ENCODE data around the gene SLC66A2. TPM values are rescaled to one million over a fixed set of nuclear protein-coding genes. Genes with fewer than 3 reads are reported as not detected.

The SLC66A2 gene
- total RNA-seq, 2 experiments from 2014 or later = 44.5 to 44.8 TPM

- peak; percentile 20 to 83 (median 53) for DNase-seq
- TF ChIP-seq, protein P1, sequence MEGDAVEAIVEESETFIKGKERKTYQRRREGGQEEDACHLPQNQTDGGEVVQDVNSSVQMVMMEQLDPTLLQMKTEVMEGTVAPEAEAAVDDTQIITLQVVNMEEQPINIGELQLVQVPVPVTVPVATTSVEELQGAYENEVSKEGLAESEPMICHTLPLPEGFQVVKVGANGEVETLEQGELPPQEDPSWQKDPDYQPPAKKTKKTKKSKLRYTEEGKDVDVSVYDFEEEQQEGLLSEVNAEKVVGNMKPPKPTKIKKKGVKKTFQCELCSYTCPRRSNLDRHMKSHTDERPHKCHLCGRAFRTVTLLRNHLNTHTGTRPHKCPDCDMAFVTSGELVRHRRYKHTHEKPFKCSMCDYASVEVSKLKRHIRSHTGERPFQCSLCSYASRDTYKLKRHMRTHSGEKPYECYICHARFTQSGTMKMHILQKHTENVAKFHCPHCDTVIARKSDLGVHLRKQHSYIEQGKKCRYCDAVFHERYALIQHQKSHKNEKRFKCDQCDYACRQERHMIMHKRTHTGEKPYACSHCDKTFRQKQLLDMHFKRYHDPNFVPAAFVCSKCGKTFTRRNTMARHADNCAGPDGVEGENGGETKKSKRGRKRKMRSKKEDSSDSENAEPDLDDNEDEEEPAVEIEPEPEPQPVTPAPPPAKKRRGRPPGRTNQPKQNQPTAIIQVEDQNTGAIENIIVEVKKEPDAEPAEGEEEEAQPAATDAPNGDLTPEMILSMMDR (IDR thresholded peaks at IDR 0.05) = peak; percentile 57
- Histone ChIP-seq H3K4me1 (ENCODE audit: insufficient read depth, low read length) (peaks cover 36% of the 10 kb centered on the region), H3K27me3 (ENCODE audit: control insufficient read depth in 1 of 2, insufficient read depth in 2 of 2, low read length in 2 of 2) (no peaks in the 10 kb centered on the region), H3K27ac (ENCODE audit: low read depth in 1 of 2, low read length in 2 of 2) (peak overlapping the region; percentile 80 to 89), H3K4me3 (ENCODE audit: low read length) (peak overlapping the region; percentile 82), H3K36me3 (ENCODE audit: insufficient read depth, low read length) (peaks cover 16% of the 10 kb centered on the region), H3K9me3 (ENCODE audit: control insufficient read depth in 1 of 2, insufficient read depth in 1 of 2, low read length in 2 of 2) (no peaks in the 10 kb centered on the region)
- ATAC-seq (ENCODE audit: poor library complexity) = peak; percentile 71
- Mint-ChIP-seq H3K4me3 (peak overlapping the region; percentile 93), H3K36me3 (ENCODE audit: low read depth) (peaks cover 42% of the 10 kb centered on the region), H3K27me3 (no peaks in the 10 kb centered on the region), H3K9me3 (no peaks in the 10 kb centered on the region), H3K4me1 (ENCODE audit: low read depth) (peaks cover 44% of the 10 kb centered on the region), H3K27ac (peak overlapping the region; percentile 89)
- intact Hi-C loops (cut with DNase I, micrococcal nuclease) = loop anchor here (1.0 to 2.0 kb wide), 4 partner anchors 37 to 311 kb away; partner anchors contain the start of genes ADNP2 (in 2 of the 2) and SLC66A2 (in 2 of the 2)
- CTCF ChIA-PET = interaction anchor here (0.5 to 2.3 kb wide), 5 partner anchors 25 to 100 kb away, joined by 3 to 8 read pairs (median 4); partner anchors contain the start of gene SLC66A2
- POLR2A ChIA-PET = interaction anchor here (0.7 to 3.0 kb wide), 11 partner anchors 11 to 309 kb away, joined by 3 to 26 read pairs (median 5); partner anchors contain the start of genes HSBP1L1, RBFA and SLC66A2
Observed at GRCh38 chr18:79988071-79988450, 36.6 kb upstream of the SLC66A2 start.

DNA sequence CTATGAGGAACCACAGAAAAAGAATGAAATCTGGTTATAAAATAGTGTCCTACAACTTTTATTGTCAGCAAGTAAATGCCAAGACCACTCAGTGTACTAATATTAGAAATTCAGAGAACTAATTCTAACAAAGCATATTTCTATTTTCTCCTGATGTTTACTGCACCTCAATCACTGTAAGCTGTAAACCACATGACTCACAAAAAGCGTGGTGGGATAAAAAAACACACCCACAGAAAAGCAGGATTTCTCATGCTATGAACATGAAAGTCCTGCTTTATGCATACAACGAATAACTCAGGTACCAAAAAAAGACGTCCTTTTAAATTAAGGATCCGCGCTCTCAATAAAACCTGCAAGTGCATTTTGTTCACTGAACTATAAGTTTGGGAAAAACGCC, 36.1 kb upstream of the SLC66A2 start:
- Histone ChIP-seq H3K9me3 (ENCODE audit: control insufficient read depth in 1 of 2, insufficient read depth in 1 of 2, low read length in 2 of 2) (no peaks in the 10 kb centered on the region), H3K36me3 (ENCODE audit: insufficient read depth, low read length) (peaks cover 18% of the 10 kb centered on the region), H3K4me1 (ENCODE audit: insufficient read depth, low read length) (peaks cover 41% of the 10 kb centered on the region), H3K4me3 (ENCODE audit: low read length) (peak overlapping the region; percentile 82), H3K27me3 (ENCODE audit: control insufficient read depth in 1 of 2, insufficient read depth in 2 of 2, low read length in 2 of 2) (no peaks in the 10 kb centered on the region), H3K27ac (ENCODE audit: low read depth in 1 of 2, low read length in 2 of 2) (peak overlapping the region in 1 of 2 donors; percentile 80)
- ATAC-seq (ENCODE audit: poor library complexity) (no peak), DNase-seq (peak in 2 of 14 experiments; percentile 22 to 26)
- Mint-ChIP-seq H3K27ac (peak overlapping the region; percentile 89), H3K4me1 (ENCODE audit: low read depth) (peaks cover 48% of the 10 kb centered on the region), H3K27me3 (no peaks in the 10 kb centered on the region), H3K36me3 (ENCODE audit: low read depth) (peaks cover 44% of the 10 kb centered on the region), H3K9me3 (no peaks in the 10 kb centered on the region), H3K4me3 (peak overlapping the region; percentile 93)
- ChIA-PET POLR2A (interaction anchor here (0.7 to 3.0 kb wide), 11 partner anchors 11 to 308 kb away, joined by 3 to 26 read pairs (median 5); partner anchors contain the start of genes HSBP1L1, RBFA and SLC66A2), CTCF (interaction anchor here (0.5 to 2.3 kb wide), 5 partner anchors 24 to 99 kb away, joined by 3 to 8 read pairs (median 4); partner anchors contain the start of gene SLC66A2)
- TF ChIP-seq, protein P1 (IDR thresholded peaks at IDR 0.05) = no peak
- intact Hi-C loops (cut with DNase I, micrococcal nuclease) = no loop called here

- Histone ChIP-seq H3K4me3 (ENCODE audit: low read length) (peak overlapping the region; percentile 82), H3K4me1 (ENCODE audit: insufficient read depth, low read length) (peaks cover 49% of the 10 kb centered on the region), H3K27me3 (ENCODE audit: control insufficient read depth in 1 of 2, insufficient read depth in 2 of 2, low read length in 2 of 2) (no peaks in the 10 kb centered on the region), H3K9me3 (ENCODE audit: control insufficient read depth in 1 of 2, insufficient read depth in 1 of 2, low read length in 2 of 2) (no peaks in the 10 kb centered on the region), H3K36me3 (ENCODE audit: insufficient read depth, low read length) (peaks cover 21% of the 10 kb centered on the region), H3K27ac (ENCODE audit: low read depth in 1 of 2, low read length in 2 of 2) (peak overlapping the region in 1 of 2 donors; percentile 47)
- H3K27ac Mint-ChIP-seq = peak overlapping the region; percentile 89
- ChIA-PET CTCF (interaction anchor here (2.3 kb wide), 1 partner anchor 23 kb away, joined by 6 read pairs; no protein-coding TSS in a partner anchor), POLR2A (interaction anchor here (1.3 to 3.0 kb wide), 3 partner anchors 19 to 47 kb away, joined by 5 to 26 read pairs (median 17); partner anchors contain the start of genes HSBP1L1 and RBFA)
- intact Hi-C loops (cut with DNase I, micrococcal nuclease) = no loop called here
- H3K36me3 Mint-ChIP-seq (ENCODE audit: low read depth) = peaks cover 52% of the 10 kb centered on the region
- no peaks in the 10 kb centered on the region for H3K27me3 Mint-ChIP-seq
- H3K4me3 Mint-ChIP-seq = peak overlapping the region; percentile 93
- no peak for DNase-seq
- TF ChIP-seq, protein P1 (IDR thresholded peaks at IDR 0.05) = no peak
- no peaks in the 10 kb centered on the region for H3K9me3 Mint-ChIP-seq
- H3K4me1 Mint-ChIP-seq (ENCODE audit: low read depth) = peaks cover 56% of the 10 kb centered on the region
- ATAC-seq (ENCODE audit: poor library complexity) = no peak
Observed at GRCh38 chr18:79986726-79987125, 35.3 kb upstream of the SLC66A2 start.

Data from CD4-positive, alpha-beta T cell (primary cell).